H9 (cell line): ENCODE measurements around the gene SNCB. TPM values are rescaled to one million over a fixed set of nuclear protein-coding genes. Genes with fewer than 3 reads are reported as not detected.

Source experiments
- DNase-seq: peaks from one replicate; pipeline ENCODE4 v3.0.0-alpha.2; 2017
- H2AFZ ChIP-seq: one replicate; pipeline ENCODE4 v1.6.1; 2013; ENCODE audit warnings: mild to moderate bottlenecking, low read length, control low read depth, moderate library complexity
- H2AK5ac ChIP-seq: 2 replicates; pipeline ENCODE4 v1.6.1; 2013; ENCODE audit warnings: low read length, control low read depth, mixed read lengths; ENCODE audit not compliant: insufficient read length
- H2BK120ac ChIP-seq: one replicate; pipeline ENCODE4 v1.6.1; 2013; ENCODE audit warnings: low read depth, mild to moderate bottlenecking, low read length, control low read depth, inconsistent platforms; ENCODE audit not compliant: poor library complexity, severe bottlenecking
- H2BK12ac ChIP-seq: 2 replicates; pipeline ENCODE4 v1.6.1; 2013; ENCODE audit warnings: low read length, control low read depth, mixed read lengths, low read depth; ENCODE audit not compliant: insufficient read length
- H2BK15ac ChIP-seq: 2 replicates; pipeline ENCODE4 v1.6.1; 2013; ENCODE audit warnings: low read depth, low read length, control low read depth
- H2BK20ac ChIP-seq: one replicate; pipeline ENCODE4 v1.6.1; 2013; ENCODE audit warnings: low read depth, mild to moderate bottlenecking, low read length, control low read depth, inconsistent platforms; ENCODE audit not compliant: poor library complexity, severe bottlenecking
- H2BK5ac ChIP-seq: 2 replicates; pipeline ENCODE4 v1.6.1; 2013; ENCODE audit warnings: low read length, control low read depth, mixed read lengths; ENCODE audit not compliant: insufficient read length
- H3K14ac ChIP-seq: 2 replicates; pipeline ENCODE4 v1.6.1; 2013; ENCODE audit warnings: low read length, control low read depth; ENCODE audit not compliant: insufficient read depth
- H3K18ac ChIP-seq: 2 replicates; pipeline ENCODE4 v1.6.1; 2013; ENCODE audit warnings: low read depth, mild to moderate bottlenecking, mixed read lengths, low read length, control low read depth; ENCODE audit not compliant: insufficient read length
- H3K23ac ChIP-seq: 2 replicates; pipeline ENCODE4 v1.6.1; 2013; ENCODE audit warnings: low read length, control low read depth, mixed read lengths, low read depth; ENCODE audit not compliant: insufficient read length
- H3K23me2 ChIP-seq: 2 replicates; pipeline ENCODE4 v1.6.1; 2013; ENCODE audit warnings: low read depth, mild to moderate bottlenecking, mixed read lengths, low read length, control low read depth; ENCODE audit not compliant: insufficient read length, poor library complexity, severe bottlenecking
- H3K27ac ChIP-seq: 2 replicates; pipeline ENCODE4 v1.5.1; 2013; ENCODE audit warnings: low read length, control low read depth, mixed read lengths, low read depth; ENCODE audit not compliant: insufficient read length
- H3K27me3 ChIP-seq: 2 replicates; pipeline ENCODE4 v1.6.1; 2013; ENCODE audit warnings: low read length, control low read depth, inconsistent platforms; ENCODE audit not compliant: insufficient read depth
- H3K4ac ChIP-seq: 2 replicates; pipeline ENCODE4 v1.6.1; 2013; ENCODE audit warnings: low read depth, mild to moderate bottlenecking, control low read depth, inconsistent platforms, low read length, moderate library complexity
- H3K4me1 ChIP-seq: 2 replicates; pipeline ENCODE4 v1.6.1; 2013; ENCODE audit warnings: low read length, control low read depth, inconsistent platforms; ENCODE audit not compliant: insufficient read depth
- H3K4me2 ChIP-seq: 2 replicates; pipeline ENCODE4 v1.6.1; 2013; ENCODE audit warnings: low read length, control low read depth, mixed read lengths; ENCODE audit not compliant: insufficient read length, insufficient read depth
- H3K56ac ChIP-seq: 2 replicates; pipeline ENCODE4 v1.6.1; 2013; ENCODE audit warnings: low read depth, mild to moderate bottlenecking, mixed read lengths, low read length, control low read depth; ENCODE audit not compliant: insufficient read length
- H3K79me1 ChIP-seq: 2 replicates; pipeline ENCODE4 v1.6.1; 2013; ENCODE audit warnings: low read depth, mild to moderate bottlenecking, moderate library complexity, low read length, control low read depth, inconsistent platforms; ENCODE audit not compliant: insufficient read depth, poor library complexity, severe bottlenecking
- H3K79me2 ChIP-seq: 2 replicates; pipeline ENCODE4 v1.6.1; 2013; ENCODE audit warnings: low read length, control low read depth, inconsistent platforms; ENCODE audit not compliant: insufficient read depth
- H3K9ac ChIP-seq: 2 replicates; pipeline ENCODE4 v1.6.1; 2013; ENCODE audit warnings: low read length, control low read depth, mixed read lengths; ENCODE audit not compliant: insufficient read length; ENCODE audit errors: extremely low read depth
- H3K9me3 ChIP-seq: one replicate; pipeline ENCODE4 v1.6.1; 2013; ENCODE audit warnings: low read depth, low read length, inconsistent platforms; ENCODE audit not compliant: control insufficient read depth
- H3T11ph ChIP-seq: one replicate; pipeline ENCODE4 v1.6.1; 2013; ENCODE audit warnings: mild to moderate bottlenecking, low read length, control low read depth, inconsistent platforms
- H4K20me1 ChIP-seq: one replicate; pipeline ENCODE4 v1.6.1; 2013; ENCODE audit not compliant: control insufficient read depth, insufficient read length, insufficient read depth
- H4K5ac ChIP-seq: 2 replicates; pipeline ENCODE4 v1.6.1; 2013; ENCODE audit warnings: low read depth, mild to moderate bottlenecking, mixed read lengths, low read length, control low read depth; ENCODE audit not compliant: insufficient read length
- H4K8ac ChIP-seq: replicated peaks from 2 replicates; pipeline ENCODE4 v1.6.1; 2013; ENCODE audit warnings: low read length, control low read depth, mixed read lengths, low read depth; ENCODE audit not compliant: insufficient read length
- H4K91ac ChIP-seq: 2 replicates; pipeline ENCODE4 v1.6.1; 2013; ENCODE audit warnings: low read depth, mild to moderate bottlenecking, moderate library complexity, mixed read lengths, low read length, control low read depth; ENCODE audit not compliant: insufficient read length
- H3K27ac Mint-ChIP-seq, 3 experiments: 2 replicates in 2 of 3; 3 replicates in 1 of 3; pipeline ENCODE4 v1.8.0; 2020 to 2021; ENCODE audit warnings: mixed read lengths in 3 of 3, mild to moderate bottlenecking in 1 of 3, moderate library complexity in 1 of 3
- H3K27me3 Mint-ChIP-seq: 2 replicates; pipeline ENCODE4 v1.8.0; 2021; ENCODE audit warnings: low read depth, mild to moderate bottlenecking, moderate library complexity, mixed read lengths
- H3K36me3 Mint-ChIP-seq, 3 experiments: 2 replicates in 2 of 3; 3 replicates in 1 of 3; pipeline ENCODE4 v1.8.0; 2020 to 2021; ENCODE audit warnings: low read depth in 3 of 3, mixed read lengths in 3 of 3; ENCODE audit not compliant: insufficient read depth in 1 of 3
- H3K4me1 Mint-ChIP-seq, 2 experiments: 2 replicates each; pipeline ENCODE4 v1.8.0; 2020; ENCODE audit warnings: mixed read lengths in 2 of 2
- H3K4me3 Mint-ChIP-seq, 2 experiments: 2 replicates in 1 of 2; 3 replicates in 1 of 2; pipeline ENCODE4 v1.8.0; 2020 to 2021; ENCODE audit warnings: mild to moderate bottlenecking in 2 of 2, mixed read lengths in 2 of 2, moderate library complexity in 1 of 2
- H3K9me3 Mint-ChIP-seq, 2 experiments: 2 replicates in 1 of 2; 3 replicates in 1 of 2; pipeline ENCODE4 v1.8.0; 2020; ENCODE audit warnings: mild to moderate bottlenecking in 2 of 2, mixed read lengths in 2 of 2, moderate library complexity in 1 of 2
- CTCF ChIP-seq: fragments of 200-600 bp; sonication (generic); conservative IDR thresholded peaks from 3 replicates; pipeline ENCODE4 v1.8.0; 2021; ENCODE audit warnings: antibody characterized with exemption, mild to moderate bottlenecking
- WGBS: extraction: QIAGEN DNeasy Blood & Tissue Kit; methylation state at CpG from one replicate; pipeline ENCODE4 v1.1.7; 2013; ENCODE audit warnings: missing lambda C conversion rate, low lambda C conversion rate, mixed read lengths; ENCODE audit not compliant: insufficient read length; ENCODE audit errors: extremely low coverage; 5-methylcytosine and 5-hydroxymethylcytosine counted together
- total RNA-seq: library from RNA; stranded (reverse); gene quantifications from 2 replicates; pipeline ENCODE4 v1.2.1, GENCODE V29; 2021

Gene SNCB
- total RNA-seq, 1 experiment from 2014 or later, result 3.5 TPM

- no peak overlapping the region for H3K23ac ChIP-seq
- H2AK5ac ChIP-seq, result no peak overlapping the region
- H4K5ac ChIP-seq, result no peak overlapping the region
- Mint-ChIP-seq H3K27ac (no peak overlapping the region), H3K36me3 (no peaks in the 10 kb centered on the region), H3K9me3 (no peaks in the 10 kb centered on the region), H3K4me3 (no peak overlapping the region), H3K27me3 (peaks cover 60% of the 10 kb centered on the region), H3K4me1 (peaks cover 21 to 37% of the 10 kb centered on the region in 2 experiments)
- no peak overlapping the region for H2AFZ ChIP-seq
- H2BK120ac ChIP-seq, result no peak overlapping the region
- no peak overlapping the region for H2BK20ac ChIP-seq
- no peak overlapping the region for H4K8ac ChIP-seq
- no peak overlapping the region for H3K27ac ChIP-seq
- H3K9me3 ChIP-seq, result no peaks in the 10 kb centered on the region
- TF ChIP-seq CTCF, result no peak
- H3K27me3 ChIP-seq, result peaks cover 2% of the 10 kb centered on the region; the same call in 1 of the 2 replicates
- WGBS, result no CpG with 5 or more reads among the region's 8 CpGs
- H3K9ac ChIP-seq, result no peak overlapping the region
- H3K79me2 ChIP-seq, result no peaks in the 10 kb centered on the region
- H3K23me2 ChIP-seq, result peaks cover 3% of the 10 kb centered on the region
- H3K79me1 ChIP-seq, result no peaks in the 10 kb centered on the region
- no peak for DNase-seq
- no peak overlapping the region for H3K4me2 ChIP-seq
- H2BK15ac ChIP-seq, result no peak overlapping the region
- no peaks in the 10 kb centered on the region; the same call in 1 of the 2 replicates for H3K4me1 ChIP-seq
- no peak overlapping the region for H2BK5ac ChIP-seq
- H3K14ac ChIP-seq, result no peak overlapping the region
- no peak overlapping the region for H3K4ac ChIP-seq
- no peak overlapping the region for H3K56ac ChIP-seq
- H3K18ac ChIP-seq, result no peak overlapping the region
- H4K20me1 ChIP-seq, result no peaks in the 10 kb centered on the region
- no peak overlapping the region for H3T11ph ChIP-seq
- no peak overlapping the region for H2BK12ac ChIP-seq
- H4K91ac ChIP-seq, result no peak overlapping the region
Observed at GRCh38 chr5:176614805-176615478, 15.4 kb downstream of the SNCB start.
